Loucy (cell line): ENCODE results near the gene NOX5.

Experiments used
- EZH2phosphoT487 ChIP-seq: fragments of 200-600 bp; IDR thresholded peaks from 2 replicates; pipeline ENCODE4 v1.6.1; 2018; ENCODE audit warnings: antibody characterized with exemption, mild to moderate bottlenecking, moderate library complexity, borderline replicate concordance
- TF ChIP-seq, protein P1 (sequence below): fragments of 200-600 bp; sonication (generic); conservative IDR thresholded peaks from 2 replicates; pipeline ENCODE4 v1.5.1; 2014; ENCODE audit warnings: mild to moderate bottlenecking, antibody characterized with exemption, low read length

DNA sequence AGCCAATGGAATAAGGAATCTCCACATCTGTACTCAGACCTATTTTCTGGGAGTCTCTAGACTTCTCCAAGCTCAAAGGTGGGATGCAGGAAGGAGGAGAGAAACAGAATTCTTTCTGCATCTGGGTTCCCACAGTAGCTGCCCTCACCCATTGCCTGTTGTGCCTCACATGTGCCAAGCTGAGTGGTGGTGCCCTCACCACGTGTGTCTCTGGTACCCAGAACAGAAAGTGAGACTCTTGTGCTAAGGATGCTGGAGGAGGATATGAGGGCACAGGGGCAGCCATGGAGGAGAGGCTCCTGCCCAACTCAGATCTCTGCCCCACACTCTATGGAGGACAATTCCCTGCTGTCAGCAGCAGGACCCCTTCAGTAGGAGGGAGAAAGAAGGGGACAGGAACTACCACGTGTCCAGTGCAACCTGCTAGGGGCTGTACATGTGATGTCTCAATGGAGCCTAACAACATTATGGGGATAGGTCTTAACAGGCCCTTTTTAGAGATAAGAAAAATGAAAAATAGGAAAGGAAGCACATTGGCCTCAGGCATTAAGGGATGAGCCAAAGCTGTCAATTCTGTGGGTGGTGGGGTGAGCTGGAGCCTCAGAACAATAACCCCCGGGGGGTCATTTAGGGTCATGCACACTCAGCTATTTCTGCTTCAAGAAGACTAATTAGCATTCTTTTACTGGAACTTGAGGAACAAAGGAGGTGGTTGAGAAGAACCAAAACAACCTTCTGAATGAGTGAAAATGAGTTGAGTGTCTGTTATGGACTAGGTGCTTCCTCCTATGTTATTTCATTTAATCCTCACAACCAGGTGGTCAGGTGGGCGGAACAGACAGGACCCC is 16.3 kb upstream of the NOX5 start:
- TF ChIP-seq, protein P1, sequence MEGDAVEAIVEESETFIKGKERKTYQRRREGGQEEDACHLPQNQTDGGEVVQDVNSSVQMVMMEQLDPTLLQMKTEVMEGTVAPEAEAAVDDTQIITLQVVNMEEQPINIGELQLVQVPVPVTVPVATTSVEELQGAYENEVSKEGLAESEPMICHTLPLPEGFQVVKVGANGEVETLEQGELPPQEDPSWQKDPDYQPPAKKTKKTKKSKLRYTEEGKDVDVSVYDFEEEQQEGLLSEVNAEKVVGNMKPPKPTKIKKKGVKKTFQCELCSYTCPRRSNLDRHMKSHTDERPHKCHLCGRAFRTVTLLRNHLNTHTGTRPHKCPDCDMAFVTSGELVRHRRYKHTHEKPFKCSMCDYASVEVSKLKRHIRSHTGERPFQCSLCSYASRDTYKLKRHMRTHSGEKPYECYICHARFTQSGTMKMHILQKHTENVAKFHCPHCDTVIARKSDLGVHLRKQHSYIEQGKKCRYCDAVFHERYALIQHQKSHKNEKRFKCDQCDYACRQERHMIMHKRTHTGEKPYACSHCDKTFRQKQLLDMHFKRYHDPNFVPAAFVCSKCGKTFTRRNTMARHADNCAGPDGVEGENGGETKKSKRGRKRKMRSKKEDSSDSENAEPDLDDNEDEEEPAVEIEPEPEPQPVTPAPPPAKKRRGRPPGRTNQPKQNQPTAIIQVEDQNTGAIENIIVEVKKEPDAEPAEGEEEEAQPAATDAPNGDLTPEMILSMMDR, result no peak
- TF ChIP-seq EZH2phosphoT487, result no peak
